ENCODE data around the gene STAT2.
"Not testable (repeated sequence)": the region's sequence is repeated elsewhere in the genome, so short reads cannot be mapped to it uniquely, and the experiment has no call there.

The STAT2 gene

GRCh38 chr12:56330936-56331490 is 28.9 kb downstream of the STAT2 start:
- no peak for DNase-seq (ENCODE audit: low read depth)

GRCh38 chr12:56326533-56326932 is 33.4 kb downstream of the STAT2 start:
- no peak for DNase-seq (ENCODE audit: low read depth)

DNA sequence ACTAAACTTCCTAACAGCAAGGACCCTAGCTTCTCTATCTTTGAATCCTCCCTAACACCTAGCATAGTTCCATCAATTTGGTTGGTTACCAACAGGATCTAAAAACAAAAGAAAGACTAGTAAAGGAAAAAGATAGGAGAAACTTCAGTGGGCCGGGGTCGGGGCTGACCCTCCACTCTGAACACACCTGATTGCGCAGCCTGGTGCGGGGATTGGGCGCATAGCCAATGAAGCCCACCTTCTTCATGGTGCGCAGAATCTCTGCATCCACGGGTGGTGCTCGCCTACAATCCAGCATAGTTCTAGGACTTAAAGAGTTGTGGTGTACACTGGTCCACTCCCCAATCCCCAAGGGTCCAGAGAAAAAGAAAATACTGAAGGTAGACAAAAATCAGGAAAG is 33.8 kb downstream of the STAT2 start:
- no peak for DNase-seq (ENCODE audit: low read depth)

- DNase-seq (ENCODE audit: low read depth): no peak
Observed at GRCh38 chr12:56324206-56324605, 35.7 kb downstream of the STAT2 start.

DNA sequence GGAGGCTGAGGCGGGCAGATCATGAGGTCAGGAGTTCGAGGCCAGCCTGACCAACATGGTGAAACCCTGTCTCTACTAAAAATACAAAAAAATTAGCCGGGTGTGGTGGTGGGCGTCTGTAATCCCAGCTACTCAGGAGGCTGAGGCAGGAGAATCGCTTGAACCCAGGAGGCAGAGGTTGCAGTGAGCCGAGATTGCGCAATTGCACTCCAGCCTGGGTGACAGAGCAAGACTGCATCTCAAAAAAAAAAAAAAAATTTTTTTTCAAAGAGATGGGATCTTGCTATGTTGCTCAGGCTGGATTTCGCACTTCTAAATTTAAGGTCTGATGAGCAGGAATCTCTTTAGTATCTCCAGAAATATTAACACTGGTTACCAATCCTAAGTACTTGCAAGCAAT is 38.3 kb downstream of the STAT2 start:
- DNase-seq (ENCODE audit: low read depth): not testable (repeated sequence)

GRCh38 chr12:56321027-56321426 is 38.9 kb downstream of the STAT2 start:
- DNase-seq (ENCODE audit: low read depth): no peak

DNA sequence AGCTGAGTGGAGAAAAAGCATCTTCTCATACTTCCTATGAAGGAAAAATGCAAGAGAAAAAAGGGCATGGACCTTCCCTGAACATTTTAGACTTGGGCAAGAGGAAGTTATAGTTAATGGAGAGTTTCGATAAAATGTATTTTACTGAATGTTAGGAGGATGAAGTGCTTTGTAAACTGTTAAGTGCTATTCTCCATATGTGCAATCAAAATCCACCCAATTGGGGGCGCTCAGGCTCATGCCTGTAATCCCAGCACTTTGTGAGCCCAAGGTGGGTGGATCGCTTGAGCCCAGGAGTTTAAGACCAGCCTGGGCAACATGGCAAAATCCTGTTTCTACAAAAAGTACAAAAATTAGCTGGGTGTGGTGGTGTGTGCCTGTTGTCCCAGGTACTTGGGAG is 42.2 kb downstream of the STAT2 start:
- DNase-seq (ENCODE audit: low read depth): no peak

GRCh38 chr12:56315622-56316473 is 44.1 kb downstream of the STAT2 start, which contains the start of gene CNPY2:
Gene CNPY2 (minus strand): TSS chr12:56315988. CDS start chr12:56315217, 771 bp downstream.
- DNase-seq (ENCODE audit: low read depth): peak; percentile 74

- no peak for DNase-seq (ENCODE audit: low read depth)
Observed at GRCh38 chr12:56315249-56315621, 44.7 kb downstream of the STAT2 start.

GRCh38 chr12:56311003-56311402 is 48.9 kb downstream of the STAT2 start:
- DNase-seq (ENCODE audit: low read depth): no peak

GRCh38 chr12:56308714-56309113 is 51.2 kb downstream of the STAT2 start:
- no peak for DNase-seq (ENCODE audit: low read depth)

GRCh38 chr12:56307221-56307965 is 52.5 kb downstream of the STAT2 start:
- DNase-seq (ENCODE audit: low read depth): no peak

GRCh38 chr12:56304872-56305590 is 54.9 kb downstream of the STAT2 start:
- DNase-seq (ENCODE audit: low read depth): no peak

DNA sequence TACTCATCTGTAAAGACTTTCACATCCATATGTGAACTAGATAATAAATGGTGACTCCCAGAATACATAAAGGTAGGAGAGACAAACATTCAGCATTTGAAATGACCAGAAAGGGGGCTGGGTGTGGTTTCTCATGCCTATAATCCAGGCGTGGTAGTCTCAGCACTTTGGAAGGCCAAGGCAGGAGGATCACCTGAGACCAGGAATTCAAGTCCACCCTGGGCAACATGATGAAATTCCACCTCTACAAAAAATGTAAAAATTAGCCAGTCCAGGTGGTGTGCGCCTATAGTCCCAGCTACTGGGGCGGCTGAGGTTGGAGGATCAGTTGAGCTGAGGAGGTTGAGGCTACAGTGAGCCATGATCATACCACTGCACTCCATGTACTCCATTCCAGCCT is 55.6 kb downstream of the STAT2 start:
- no peak for DNase-seq (ENCODE audit: low read depth)

DNA sequence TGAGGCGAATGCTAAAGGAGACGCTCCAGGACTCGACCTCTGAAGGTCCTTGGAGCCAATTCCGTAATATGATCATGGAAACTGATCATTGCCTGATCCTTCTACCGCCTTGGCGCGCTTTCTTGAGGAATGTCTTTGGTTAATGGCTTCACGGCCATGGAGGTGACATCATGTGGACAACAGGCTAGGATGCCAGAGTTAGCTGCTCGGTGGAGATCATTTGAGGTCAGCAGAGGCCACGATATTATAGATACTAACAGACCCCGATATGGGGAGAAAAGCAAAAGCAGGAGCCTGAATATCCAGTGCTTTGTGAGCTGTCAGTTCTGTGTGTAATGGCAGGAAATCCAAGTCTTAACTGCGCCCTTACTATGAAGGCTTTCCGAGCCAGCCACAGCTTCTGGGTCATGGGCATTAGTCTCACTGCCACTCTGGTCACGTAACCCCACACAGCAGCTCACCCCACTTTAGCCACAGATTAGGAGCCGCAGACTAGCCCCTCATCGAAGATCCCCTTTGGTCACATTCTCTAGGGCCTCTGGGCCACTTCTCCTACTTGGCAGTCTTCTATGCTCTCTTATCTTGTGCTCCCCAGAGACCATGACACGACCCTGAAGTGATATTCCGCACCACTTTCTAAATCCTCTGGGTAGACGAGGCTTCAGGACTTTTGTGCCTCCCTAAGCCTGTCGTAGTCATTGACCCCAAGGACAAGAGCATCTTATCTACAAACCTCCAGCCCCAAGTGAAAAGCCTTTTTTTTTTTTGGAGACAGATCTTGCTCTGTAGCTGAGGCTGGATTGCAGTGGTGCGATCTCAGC is 59.1 kb downstream of the STAT2 start:
- DNase-seq (ENCODE audit: low read depth): no peak

DNA sequence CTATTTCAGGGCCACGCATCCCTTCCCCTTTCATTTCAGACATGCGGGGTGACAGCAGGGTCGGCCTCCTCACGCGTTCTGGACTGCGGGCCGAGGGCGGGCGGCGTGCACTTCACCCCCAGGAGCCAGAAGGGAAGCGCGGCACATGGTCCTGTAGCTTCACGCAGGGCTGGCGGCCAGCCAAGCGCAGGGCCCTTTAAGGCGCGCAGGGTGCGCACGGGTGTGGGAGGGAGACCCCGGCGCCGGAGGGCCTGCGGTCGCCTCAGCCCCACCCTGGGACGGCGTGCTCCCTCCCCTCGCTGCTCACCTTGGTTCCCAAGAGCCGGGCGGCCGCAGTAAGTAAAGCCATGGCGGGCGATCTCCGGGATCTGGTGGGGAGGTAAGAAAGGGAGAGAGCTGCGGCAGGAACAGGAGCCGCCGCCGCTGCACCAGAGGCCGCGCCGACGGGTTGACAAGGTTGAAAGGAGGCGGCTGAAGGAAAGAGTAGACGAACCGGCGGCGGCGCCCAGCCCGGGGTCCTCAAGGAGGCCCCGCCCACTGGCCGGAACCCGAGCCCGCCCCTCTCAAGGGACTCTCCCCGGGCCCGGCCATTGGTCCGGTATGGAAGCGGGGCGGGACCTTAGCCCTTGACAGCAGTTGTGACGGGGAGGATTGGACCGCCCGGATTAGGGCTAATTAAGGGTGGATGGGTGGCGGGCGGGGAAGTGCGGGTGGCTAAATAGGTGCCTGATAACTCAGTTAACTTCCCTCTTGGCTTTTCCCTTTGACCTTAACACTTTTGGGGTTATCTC is 59.9 kb downstream of the STAT2 start, which contains the start of gene CS:
CS (minus strand) TSS at position 478 of the 791 bp plus-strand sequence; CDS start at position 349, 129 bp downstream.
- peak; percentile 87 for DNase-seq (ENCODE audit: low read depth)

DNA sequence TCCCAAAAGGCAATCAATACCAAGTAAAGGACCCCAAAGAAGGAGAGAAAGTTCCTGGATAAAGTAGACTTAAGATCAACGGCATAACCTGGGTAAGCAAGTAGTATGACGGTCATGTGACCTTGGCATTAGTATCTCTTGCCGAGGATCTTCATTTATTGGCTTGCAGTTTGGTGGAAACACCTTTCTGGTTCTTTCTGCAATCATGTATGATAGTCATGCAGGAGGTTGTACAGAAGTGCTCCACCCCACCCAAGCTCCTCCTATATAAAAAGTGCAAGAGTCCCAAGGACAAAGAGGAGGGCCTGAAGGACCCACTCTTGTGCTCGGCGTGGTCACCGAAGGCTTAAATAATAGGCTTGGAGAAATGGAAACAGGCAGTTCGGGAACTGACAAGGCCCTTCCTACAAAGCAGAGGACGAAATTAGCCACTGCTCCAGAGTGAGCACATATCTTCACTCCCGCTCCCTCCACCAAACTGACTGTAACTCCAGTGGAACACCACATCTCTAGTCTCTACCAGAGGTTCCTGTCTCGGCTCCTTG is 60.5 kb downstream of the STAT2 start:
- no peak for DNase-seq (ENCODE audit: low read depth)

DNA sequence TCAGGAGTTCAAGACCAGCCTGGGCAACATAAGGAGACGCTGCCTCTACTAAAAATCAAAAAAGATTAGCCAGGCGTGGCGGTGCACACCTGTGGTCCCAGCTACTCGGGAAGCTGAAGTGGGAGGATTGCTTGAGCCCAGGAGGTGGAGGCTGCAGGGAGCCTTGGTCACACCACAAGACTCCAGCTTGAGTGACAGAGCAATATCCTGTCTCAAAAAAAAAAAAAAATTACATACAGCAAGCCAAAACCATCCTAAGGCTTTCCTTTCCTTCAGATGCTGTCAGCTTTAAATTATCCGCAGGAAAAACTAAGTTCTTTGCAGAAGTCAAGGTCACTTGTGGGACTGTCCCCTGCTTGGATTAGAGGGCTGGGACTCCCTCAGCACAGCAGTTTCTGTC is 61.1 kb downstream of the STAT2 start:
- no peak for DNase-seq (ENCODE audit: low read depth)

DNA sequence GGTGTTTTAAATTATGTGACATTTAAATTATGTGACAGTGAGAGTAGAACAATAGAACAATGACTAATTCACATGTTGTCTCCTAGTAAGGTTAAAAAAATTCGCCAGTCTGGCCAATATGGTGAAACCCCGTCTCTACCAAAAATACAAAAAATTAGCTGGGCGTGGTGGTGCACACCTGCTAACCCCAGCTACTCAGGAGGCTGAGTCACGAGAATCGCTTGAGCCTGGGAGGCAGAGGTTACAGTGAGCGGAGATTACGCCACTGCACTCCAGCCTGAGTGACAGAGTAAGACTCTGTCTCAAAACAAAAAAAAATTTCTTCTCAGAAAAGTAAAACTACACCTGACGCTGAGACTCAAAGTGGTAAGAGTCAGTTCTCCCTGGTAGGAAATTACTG is 62.5 kb downstream of the STAT2 start:
- DNase-seq (ENCODE audit: low read depth): no peak

DNA sequence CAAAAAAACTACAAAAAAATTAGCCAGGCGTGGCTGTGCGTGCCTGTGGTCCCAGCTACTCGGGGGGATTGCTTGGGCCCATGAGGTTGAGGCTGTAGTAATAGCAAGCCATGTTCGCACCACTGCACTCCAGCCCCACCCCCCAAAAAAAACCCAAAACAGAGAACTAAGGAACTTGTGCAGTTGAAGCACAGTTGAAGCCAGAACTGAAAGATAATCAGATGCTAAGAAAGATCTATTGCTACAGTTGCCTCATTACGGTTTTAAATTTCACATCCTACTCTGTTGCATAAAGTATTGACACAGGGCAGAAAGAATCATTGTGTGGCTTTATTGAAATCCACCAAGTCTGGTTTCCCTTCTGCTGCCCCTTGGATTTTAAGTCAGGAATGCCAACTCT is 63.6 kb downstream of the STAT2 start:
- DNase-seq (ENCODE audit: low read depth): no peak

All from stimulated activated CD8-positive, alpha-beta memory T cell treated with anti-CD3 and anti-CD28 coated beads, Interleukin-15, amount 100 ng/mL, for 24 hours (primary cell).